Activated CD8-positive, alpha-beta T cell treated with anti-CD3 and anti-CD28 coated beads for 36 hours (primary cell): ENCODE data around the gene BEAN1. TPM values are rescaled to one million over a fixed set of nuclear protein-coding genes. Genes with fewer than 3 reads are reported as not detected.

Experiments used
- ATAC-seq: fragments of 200-7000 bp; cut with Tn5 transposase; one replicate; pipeline ENCODE4 v1.10.0; 2021; ENCODE audit warnings: mild to moderate bottlenecking, moderate library complexity
- CTCF ChIA-PET: fragments of 350-600 bp; sonication (Branson Sonifier 250); formaldehyde crosslinking; loops from one replicate; lab custom pipeline; 2021; ENCODE audit warnings: antibody characterized with exemption; lab: Charles Lee
- POLR2A ChIA-PET: fragments of 350-600 bp; sonication (Branson Sonifier 250); formaldehyde crosslinking; loops from one replicate; lab custom pipeline; 2021; ENCODE audit warnings: antibody characterized with exemption; lab: Charles Lee
- DNase-seq: peaks from one replicate; pipeline ENCODE4 v3.0.0-alpha.2; 2020
- H3K27ac Mint-ChIP-seq: one replicate; pipeline ENCODE4 v1.8.0; 2021; ENCODE audit warnings: mild to moderate bottlenecking, mixed read lengths
- H3K27me3 Mint-ChIP-seq: one replicate; pipeline ENCODE4 v1.8.0; 2021; ENCODE audit warnings: mixed read lengths
- H3K36me3 Mint-ChIP-seq: one replicate; pipeline ENCODE4 v1.8.0; 2021; ENCODE audit warnings: low read depth, mixed read lengths
- H3K4me1 Mint-ChIP-seq: one replicate; pipeline ENCODE4 v1.8.0; 2021; ENCODE audit warnings: low read depth, mixed read lengths
- H3K4me3 Mint-ChIP-seq: one replicate; pipeline ENCODE4 v1.8.0; 2021; ENCODE audit warnings: mild to moderate bottlenecking, moderate library complexity, mixed read lengths
- H3K9me3 Mint-ChIP-seq: one replicate; pipeline ENCODE4 v1.8.0; 2021; ENCODE audit warnings: mixed read lengths
- intact Hi-C: fragments of 100-400 bp; cut with micrococcal nuclease; formaldehyde crosslinking; loops from one replicate; pipeline ENCODE4 v1.10.0; 2022
- total RNA-seq, 2 experiments: library from RNA; stranded (reverse); gene quantifications; one replicate each; pipeline ENCODE4 v1.2.3, GENCODE V29; 2021
- TF ChIP-seq, protein P1 (sequence below): fragments of 200-600 bp; IDR thresholded peaks from one replicate; pipeline ENCODE4 v1.8.0; 2022; ENCODE audit warnings: antibody characterized with exemption, mild to moderate bottlenecking

BEAN1 gene
- total RNA-seq, 2 experiments from 2014 or later, result not detected

DNA sequence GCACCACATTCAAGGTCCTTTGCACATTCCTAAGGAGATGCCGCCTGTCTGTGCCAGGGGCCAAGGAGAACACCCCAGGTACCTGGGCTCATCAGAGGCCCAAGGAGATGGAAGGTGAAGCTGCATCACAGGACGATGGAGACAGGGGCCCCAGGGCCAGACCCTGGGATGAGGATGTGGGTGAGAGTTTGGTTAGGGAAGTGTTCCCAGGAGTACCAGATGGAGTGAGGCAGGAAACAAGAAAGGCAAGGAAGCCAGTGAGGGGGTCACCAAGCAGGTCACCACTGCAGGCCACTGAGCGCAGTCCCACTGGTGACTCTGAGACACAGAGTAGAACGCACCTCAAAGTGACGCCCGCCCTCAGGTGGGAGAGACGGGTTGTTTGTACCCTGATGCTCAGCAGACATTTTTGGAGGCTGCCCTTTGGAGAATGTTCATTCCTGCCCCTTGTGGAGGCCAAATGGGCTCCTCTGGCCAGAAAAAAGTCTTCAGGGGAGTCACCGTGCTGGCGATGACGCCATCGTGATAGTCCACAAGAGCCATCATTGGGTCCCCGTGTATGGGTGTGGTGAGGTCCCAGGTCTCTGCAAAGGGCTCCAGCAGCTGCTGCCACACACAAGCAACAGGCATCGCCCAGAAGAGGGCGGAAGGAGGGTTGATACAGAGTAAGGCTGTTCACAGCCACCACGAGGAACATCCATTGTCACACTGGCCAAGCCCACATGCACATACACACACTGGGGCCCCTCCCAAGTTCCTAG is 57.5 kb downstream of the BEAN1 start:
- ChIA-PET CTCF (interaction anchor here (0.6 to 13.3 kb wide), 6 partner anchors 10 to 124 kb away, joined by 3 to 158 read pairs (median 4); no protein-coding TSS in a partner anchor), POLR2A (interaction anchor here (1.0 kb wide), 1 partner anchor 10 kb away, joined by 4 read pairs; no protein-coding TSS in a partner anchor)
- Mint-ChIP-seq H3K36me3 (no peaks in the 10 kb centered on the region), H3K27me3 (no peaks in the 10 kb centered on the region), H3K4me3 (no peak overlapping the region), H3K9me3 (no peaks in the 10 kb centered on the region), H3K27ac (no peak overlapping the region), H3K4me1 (peaks cover 17% of the 10 kb centered on the region)
- intact Hi-C loops, result no loop called here
- DNase-seq, result no peak
- ATAC-seq, result no peak
- TF ChIP-seq, protein P1, sequence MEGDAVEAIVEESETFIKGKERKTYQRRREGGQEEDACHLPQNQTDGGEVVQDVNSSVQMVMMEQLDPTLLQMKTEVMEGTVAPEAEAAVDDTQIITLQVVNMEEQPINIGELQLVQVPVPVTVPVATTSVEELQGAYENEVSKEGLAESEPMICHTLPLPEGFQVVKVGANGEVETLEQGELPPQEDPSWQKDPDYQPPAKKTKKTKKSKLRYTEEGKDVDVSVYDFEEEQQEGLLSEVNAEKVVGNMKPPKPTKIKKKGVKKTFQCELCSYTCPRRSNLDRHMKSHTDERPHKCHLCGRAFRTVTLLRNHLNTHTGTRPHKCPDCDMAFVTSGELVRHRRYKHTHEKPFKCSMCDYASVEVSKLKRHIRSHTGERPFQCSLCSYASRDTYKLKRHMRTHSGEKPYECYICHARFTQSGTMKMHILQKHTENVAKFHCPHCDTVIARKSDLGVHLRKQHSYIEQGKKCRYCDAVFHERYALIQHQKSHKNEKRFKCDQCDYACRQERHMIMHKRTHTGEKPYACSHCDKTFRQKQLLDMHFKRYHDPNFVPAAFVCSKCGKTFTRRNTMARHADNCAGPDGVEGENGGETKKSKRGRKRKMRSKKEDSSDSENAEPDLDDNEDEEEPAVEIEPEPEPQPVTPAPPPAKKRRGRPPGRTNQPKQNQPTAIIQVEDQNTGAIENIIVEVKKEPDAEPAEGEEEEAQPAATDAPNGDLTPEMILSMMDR, result no peak

DNA sequence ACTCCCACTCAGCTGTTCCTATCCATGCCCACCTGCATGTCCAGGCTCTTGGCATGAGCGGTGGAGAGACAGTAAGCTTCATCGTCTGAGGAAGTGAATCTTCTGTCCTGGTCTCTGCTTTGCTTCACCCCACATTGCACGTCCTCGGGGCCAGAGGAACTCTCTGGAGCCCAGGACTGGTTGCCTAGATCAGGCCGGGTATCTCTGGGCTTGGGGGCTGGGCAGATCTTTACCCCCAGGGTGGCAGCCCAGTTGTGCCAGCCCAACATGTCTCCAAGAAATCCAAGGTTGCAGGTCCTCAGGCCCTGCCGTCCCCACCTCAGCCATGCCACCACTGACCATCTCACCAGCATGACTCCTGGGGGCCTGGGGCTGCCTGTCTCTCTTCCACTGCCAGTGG is 58.3 kb downstream of the BEAN1 start:
- ChIA-PET POLR2A (interaction anchor here (1.0 kb wide), 1 partner anchor 11 kb away, joined by 4 read pairs; no protein-coding TSS in a partner anchor), CTCF (interaction anchor here (0.7 to 13.3 kb wide), 2 partner anchors 37 to 80 kb away, joined by 3 to 158 read pairs; no protein-coding TSS in a partner anchor)
- H3K4me3 Mint-ChIP-seq, result no peak overlapping the region
- peaks cover 17% of the 10 kb centered on the region for H3K4me1 Mint-ChIP-seq
- TF ChIP-seq, protein P1, result no peak
- no peak for ATAC-seq
- no peaks in the 10 kb centered on the region for H3K36me3 Mint-ChIP-seq
- no peak overlapping the region for H3K27ac Mint-ChIP-seq
- intact Hi-C loops, result no loop called here
- no peak for DNase-seq
- H3K27me3 Mint-ChIP-seq, result no peaks in the 10 kb centered on the region
- H3K9me3 Mint-ChIP-seq, result no peaks in the 10 kb centered on the region

DNA sequence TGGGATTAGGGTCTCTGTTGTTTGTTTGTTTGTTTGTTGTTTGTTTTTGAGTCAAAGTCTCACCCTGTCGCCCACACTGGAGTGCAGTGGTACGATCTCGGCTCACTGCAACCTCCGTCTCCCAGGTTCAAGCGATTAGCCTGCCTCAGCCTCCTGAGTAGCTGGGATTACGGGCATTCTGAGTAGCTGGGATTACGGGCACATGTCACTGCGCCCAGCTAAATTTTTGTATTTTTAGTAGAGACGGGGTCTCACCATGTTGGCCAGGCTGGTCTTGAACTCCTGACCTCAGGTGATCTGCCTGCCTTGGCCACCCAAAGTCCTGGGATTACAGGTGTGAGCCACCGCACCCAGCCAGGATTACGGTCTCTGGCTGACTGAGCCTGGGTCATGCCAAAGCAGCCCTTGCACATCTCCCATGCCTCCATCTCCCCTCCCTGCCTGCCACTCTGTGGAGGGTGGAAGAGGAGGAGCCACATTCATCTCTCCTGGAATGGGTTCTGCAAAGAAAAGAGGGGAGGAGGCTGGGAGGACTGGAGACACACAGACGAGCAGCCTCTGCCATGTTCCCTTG is 59.2 kb downstream of the BEAN1 start:
- ChIA-PET CTCF (interaction anchor here (1.2 to 1.4 kb wide), 2 partner anchors 80 to 103 kb away, joined by 5 read pairs; no protein-coding TSS in a partner anchor), POLR2A (interaction anchor here (0.7 kb wide), 1 partner anchor 79 kb away, joined by 3 read pairs; no protein-coding TSS in a partner anchor)
- no peak for DNase-seq

DNA sequence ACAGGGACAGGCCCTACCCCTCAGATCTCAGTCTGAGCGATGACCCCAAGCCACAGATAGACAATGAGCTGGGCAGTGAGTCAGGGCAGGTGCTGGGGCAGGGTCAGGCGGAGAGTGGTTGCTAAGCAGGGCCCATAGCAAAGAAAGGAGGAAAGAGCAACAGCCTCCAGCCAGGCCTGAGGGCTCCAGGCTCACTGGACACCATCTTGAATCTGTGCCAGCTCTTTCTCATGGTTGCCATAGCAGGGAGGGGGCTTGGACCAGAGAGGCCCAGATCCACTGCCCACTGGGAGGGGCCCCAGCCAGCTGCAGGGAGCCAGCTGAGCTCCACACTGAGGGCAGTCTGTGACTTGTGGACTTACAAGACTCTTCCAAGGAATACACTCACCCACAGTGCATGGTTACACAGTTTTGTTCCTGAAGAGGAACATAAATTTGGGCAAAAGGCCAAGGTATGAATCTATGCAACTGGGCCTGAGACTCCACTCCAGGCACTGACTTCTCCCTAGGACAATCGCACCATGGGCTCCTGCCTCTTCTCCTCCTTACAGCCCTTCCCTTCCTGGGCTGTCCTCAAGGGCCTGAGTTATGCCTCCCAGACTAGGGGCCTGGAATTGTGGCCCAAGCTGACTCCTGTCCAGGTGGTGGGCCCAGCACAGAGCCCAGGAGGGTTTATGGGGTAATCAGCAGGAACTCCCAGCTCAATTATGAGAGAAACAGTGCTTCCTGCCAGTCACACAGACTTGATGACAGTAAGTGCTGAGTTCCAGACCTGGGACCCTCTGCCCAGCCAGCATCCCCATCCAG is 59.9 kb downstream of the BEAN1 start:
- no peak for ATAC-seq
- no peak for DNase-seq
- no peaks in the 10 kb centered on the region for H3K36me3 Mint-ChIP-seq
- intact Hi-C loops, result no loop called here
- CTCF ChIA-PET, result interaction anchor here (0.9 to 1.4 kb wide), 3 partner anchors 79 to 102 kb away, joined by 4 to 5 read pairs (median 5); no protein-coding TSS in a partner anchor
- H3K27ac Mint-ChIP-seq, result no peak overlapping the region
- H3K4me1 Mint-ChIP-seq, result peaks cover 24% of the 10 kb centered on the region
- POLR2A ChIA-PET, result interaction anchor here (0.7 kb wide), 1 partner anchor 78 kb away, joined by 3 read pairs; no protein-coding TSS in a partner anchor
- H3K4me3 Mint-ChIP-seq, result no peak overlapping the region
- H3K9me3 Mint-ChIP-seq, result no peaks in the 10 kb centered on the region
- TF ChIP-seq, protein P1, result no peak
- no peaks in the 10 kb centered on the region for H3K27me3 Mint-ChIP-seq

More for the DNA sequence above, 59.2 kb downstream of the BEAN1 start:
- peaks cover 19% of the 10 kb centered on the region for H3K4me1 Mint-ChIP-seq
- no peak overlapping the region for H3K4me3 Mint-ChIP-seq
- TF ChIP-seq, protein P1, result no peak
- no peaks in the 10 kb centered on the region for H3K9me3 Mint-ChIP-seq
- intact Hi-C loops, result no loop called here
- H3K27ac Mint-ChIP-seq, result no peak overlapping the region
- H3K27me3 Mint-ChIP-seq, result no peaks in the 10 kb centered on the region
- no peak for ATAC-seq
- no peaks in the 10 kb centered on the region for H3K36me3 Mint-ChIP-seq
